Ectodermal cell (in vitro differentiated cells): ENCODE measurements around the gene ZSCAN9.

Experiments
- H3K27ac ChIP-seq: 2 replicates; pipeline ENCODE4 v1.7.0; 2013; ENCODE audit warnings: mild to moderate bottlenecking, low read depth, low read length; ENCODE audit not compliant: insufficient read depth, poor library complexity, severe bottlenecking
- H3K27me3 ChIP-seq: 2 replicates; pipeline ENCODE4 v1.7.0; 2013; ENCODE audit warnings: mild to moderate bottlenecking, low read length; ENCODE audit not compliant: insufficient read depth, control insufficient read depth, poor library complexity, severe bottlenecking
- H3K36me3 ChIP-seq: one replicate; pipeline ENCODE4 v1.7.0; 2013; ENCODE audit warnings: low read length; ENCODE audit not compliant: control insufficient read depth, insufficient read depth
- H3K4me1 ChIP-seq: one replicate; pipeline ENCODE4 v1.7.0; 2013; ENCODE audit warnings: low read length; ENCODE audit not compliant: control insufficient read depth, insufficient read depth
- H3K4me3 ChIP-seq: 2 replicates; pipeline ENCODE4 v1.7.0; 2013; ENCODE audit warnings: low read depth, low read length, control low read depth; ENCODE audit not compliant: insufficient read depth
- H3K9me3 ChIP-seq: 2 replicates; pipeline ENCODE4 v1.7.0; 2013; ENCODE audit warnings: mild to moderate bottlenecking, low read length, moderate library complexity; ENCODE audit not compliant: control insufficient read depth
- WGBS, 2 experiments: methylation state at CpG; one replicate each; pipeline ENCODE4 v1.1.7; 2013; ENCODE audit warnings: missing lambda C conversion rate in 2 of 2; 5-methylcytosine and 5-hydroxymethylcytosine counted together

Gene ZSCAN9

GRCh38 chr6:28207510-28208110, 17.5 kb upstream of the ZSCAN9 start:
- Histone ChIP-seq H3K4me1 (peaks cover 8% of the 10 kb centered on the region), H3K9me3 (no peaks in the 10 kb centered on the region), H3K27me3 (peaks cover 86% of the 10 kb centered on the region), H3K27ac (no peak overlapping the region), H3K4me3 (peak overlapping the region; percentile 32), H3K36me3 (no peaks in the 10 kb centered on the region)
- 1% methylated on average over 35 of the region's 35 CpGs for WGBS, 2 experiments

DNA sequence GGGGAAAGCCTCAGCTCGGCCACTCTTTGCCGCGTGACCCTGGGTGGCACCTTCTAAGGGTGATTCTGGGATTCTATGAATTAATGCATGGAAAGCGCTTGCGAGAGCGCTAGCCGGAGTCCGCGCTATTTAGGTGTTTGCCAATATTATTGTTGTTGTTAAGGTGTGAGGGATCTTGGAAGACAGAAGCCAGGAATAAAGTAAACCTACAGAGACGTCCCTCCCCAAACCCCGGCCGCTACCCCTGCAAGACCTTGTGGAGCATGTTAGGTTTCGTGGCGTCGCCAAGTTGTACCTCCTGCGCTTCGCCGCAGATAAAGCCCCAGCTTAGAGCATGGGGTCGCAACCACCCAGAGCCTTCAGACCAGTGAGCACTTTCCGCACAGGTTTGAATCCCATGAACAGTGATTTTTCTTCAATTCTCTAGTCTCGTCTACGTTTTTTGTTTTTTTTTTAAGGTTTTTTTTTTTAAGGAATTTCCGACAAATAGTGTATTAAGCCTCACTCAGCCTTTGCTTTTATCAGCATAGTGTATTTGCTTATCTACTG, 16.9 kb upstream of the ZSCAN9 start:
- WGBS, 2 experiments, result 2 to 4% methylated on average over 21 to 23 of the region's 23 CpGs
- Histone ChIP-seq H3K36me3 (no peaks in the 10 kb centered on the region), H3K27me3 (peaks cover 92% of the 10 kb centered on the region), H3K9me3 (no peaks in the 10 kb centered on the region), H3K4me3 (peak overlapping the region; percentile 32), H3K4me1 (peaks cover 8% of the 10 kb centered on the region), H3K27ac (no peak overlapping the region)

GRCh38 chr6:28209753-28210535, 15.1 kb upstream of the ZSCAN9 start:
- no peaks in the 10 kb centered on the region for H3K36me3 ChIP-seq
- peaks cover 8% of the 10 kb centered on the region for H3K4me1 ChIP-seq
- WGBS, 2 experiments, result 73 to 76% methylated on average over 6 to 7 of the region's 7 CpGs
- H3K4me3 ChIP-seq, result no peak overlapping the region
- no peaks in the 10 kb centered on the region for H3K9me3 ChIP-seq
- peaks cover 98% of the 10 kb centered on the region for H3K27me3 ChIP-seq
- H3K27ac ChIP-seq, result no peak overlapping the region

GRCh38 chr6:28211840-28212509, 13.1 kb upstream of the ZSCAN9 start:
- no peaks in the 10 kb centered on the region for H3K9me3 ChIP-seq
- no peak overlapping the region for H3K27ac ChIP-seq
- H3K4me3 ChIP-seq, result peak overlapping the region; percentile 42
- no peaks in the 10 kb centered on the region for H3K36me3 ChIP-seq
- peaks cover 91% of the 10 kb centered on the region for H3K27me3 ChIP-seq
- H3K4me1 ChIP-seq, result peaks cover 8% of the 10 kb centered on the region
- WGBS, 2 experiments, result 7 to 11% methylated on average over 16 of the region's 16 CpGs

DNA sequence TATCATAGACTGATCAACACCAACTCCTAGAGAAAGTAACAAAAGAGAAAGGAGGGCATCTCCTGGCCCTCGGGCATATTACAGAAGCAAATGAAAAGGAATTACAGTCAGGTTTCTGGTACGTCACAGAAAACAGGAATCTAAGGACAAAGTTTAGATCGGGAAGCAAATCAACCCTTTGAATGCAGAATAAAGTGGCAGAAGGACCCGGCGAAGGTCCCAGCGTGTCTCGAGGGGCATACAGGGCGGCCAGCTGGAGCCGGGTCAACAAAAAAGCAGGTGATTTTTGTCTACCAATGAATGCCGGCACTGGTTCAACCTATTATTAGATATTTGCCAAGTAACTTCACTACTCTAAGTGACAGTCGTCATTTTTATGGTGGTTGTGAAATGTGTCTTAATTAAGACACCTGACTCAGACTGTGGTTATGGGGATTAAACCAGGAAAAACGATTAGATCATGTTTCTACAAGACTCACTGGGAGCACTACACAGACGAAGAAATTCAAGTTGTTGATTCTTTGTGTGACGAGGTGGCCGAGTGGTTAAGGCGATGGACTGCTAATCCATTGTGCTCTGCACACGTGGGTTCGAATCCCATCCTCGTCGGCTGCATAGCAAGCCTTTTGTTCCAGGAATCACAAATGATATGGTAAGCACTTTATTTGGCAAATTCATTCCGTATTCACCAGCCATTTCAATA, 12.4 kb upstream of the ZSCAN9 start:
- H3K36me3 ChIP-seq, result no peaks in the 10 kb centered on the region
- peak overlapping the region; percentile 42 for H3K4me3 ChIP-seq
- peaks cover 88% of the 10 kb centered on the region for H3K27me3 ChIP-seq
- 2% methylated on average over 20 to 21 of the region's 21 CpGs for whole genome bisulfite sequencing, 2 experiments
- no peak overlapping the region for H3K27ac ChIP-seq
- no peaks in the 10 kb centered on the region for H3K9me3 ChIP-seq
- peaks cover 2% of the 10 kb centered on the region for H3K4me1 ChIP-seq

DNA sequence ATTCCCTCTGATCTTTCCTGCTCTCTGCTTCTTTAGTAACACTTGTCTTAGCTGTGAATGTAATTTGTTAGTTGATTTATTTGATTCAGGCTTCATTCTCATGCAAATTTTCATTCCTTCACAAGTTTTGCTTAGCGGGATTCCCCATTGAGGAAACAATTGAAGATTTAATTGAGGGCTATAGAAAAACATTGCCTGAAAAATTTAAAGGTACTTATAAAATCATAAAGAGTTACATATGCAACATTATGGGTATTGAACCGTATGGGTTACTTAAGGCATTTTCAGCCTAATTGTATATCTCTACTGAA, 11.9 kb upstream of the ZSCAN9 start:
- Histone ChIP-seq H3K36me3 (no peaks in the 10 kb centered on the region), H3K27me3 (peaks cover 88% of the 10 kb centered on the region), H3K27ac (no peak overlapping the region), H3K9me3 (no peaks in the 10 kb centered on the region), H3K4me3 (peak overlapping the region; percentile 42), H3K4me1 (no peaks in the 10 kb centered on the region)
- 20% methylated on average over 1 of the region's 2 CpGs; no CpG with 5 or more reads in 1 of the 2 experiments for WGBS, 2 experiments

DNA sequence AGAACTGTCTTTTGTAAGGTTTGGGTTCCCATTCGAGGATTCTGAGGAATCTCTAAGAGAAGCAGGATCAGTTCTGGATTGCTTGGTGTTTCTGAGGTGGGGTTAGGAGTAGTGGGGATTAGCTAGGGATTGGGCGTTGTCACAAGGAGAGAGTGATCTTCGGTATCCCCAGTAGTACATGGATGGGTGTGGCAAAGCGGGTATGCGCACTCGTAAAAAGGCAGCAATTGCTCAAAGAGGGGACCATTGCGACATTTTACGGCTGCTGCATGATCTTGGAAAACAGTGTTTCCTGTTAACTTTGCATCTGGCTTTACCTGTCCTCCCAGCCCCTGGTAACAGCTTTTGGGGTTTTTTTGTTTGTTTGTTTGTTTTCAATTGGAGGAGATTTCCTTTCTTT, 9.7 kb upstream of the ZSCAN9 start:
- 85 to 88% methylated on average over 8 of the region's 8 CpGs for WGBS, 2 experiments
- H3K4me3 ChIP-seq, result no peak overlapping the region
- H3K9me3 ChIP-seq, result no peaks in the 10 kb centered on the region
- H3K4me1 ChIP-seq, result no peaks in the 10 kb centered on the region
- peaks cover 85% of the 10 kb centered on the region for H3K27me3 ChIP-seq
- no peaks in the 10 kb centered on the region for H3K36me3 ChIP-seq
- H3K27ac ChIP-seq, result no peak overlapping the region

- Histone ChIP-seq H3K4me1 (no peaks in the 10 kb centered on the region), H3K27me3 (peaks cover 84% of the 10 kb centered on the region), H3K27ac (no peak overlapping the region), H3K4me3 (no peak overlapping the region), H3K36me3 (no peaks in the 10 kb centered on the region), H3K9me3 (no peaks in the 10 kb centered on the region)
- 92% methylated on average over 12 of the region's 12 CpGs for WGBS, 2 experiments
Observed at GRCh38 chr6:28217890-28218289, 7.2 kb upstream of the ZSCAN9 start.

GRCh38 chr6:28218312-28219248, 6.5 kb upstream of the ZSCAN9 start:
- no peak overlapping the region for H3K27ac ChIP-seq
- H3K9me3 ChIP-seq, result no peaks in the 10 kb centered on the region
- H3K4me3 ChIP-seq, result peak overlapping the region; percentile 43
- no peaks in the 10 kb centered on the region for H3K36me3 ChIP-seq
- WGBS, 2 experiments, result 14 to 15% methylated on average over 54 to 56 of the region's 56 CpGs
- peaks cover 84% of the 10 kb centered on the region for H3K27me3 ChIP-seq
- no peaks in the 10 kb centered on the region for H3K4me1 ChIP-seq
